ENCODE results near the gene AIRE. TPM values are rescaled to one million over a fixed set of nuclear protein-coding genes. Genes with fewer than 3 reads are reported as not detected.

Gene AIRE
- total RNA-seq, 1 experiment from 2014 or later, result 0.17 TPM

- H3K4me1 Mint-ChIP-seq, result peaks cover 10 to 18% of the 10 kb centered on the region in 2 experiments
- Histone ChIP-seq H4K91ac (ENCODE audit: insufficient read length, low read depth, low read length) (no peak overlapping the region), H3T11ph (ENCODE audit: low read length) (no peak overlapping the region), H3K4me1 (ENCODE audit: insufficient read depth, low read length) (no peaks in the 10 kb centered on the region; the same call in 1 of the 2 replicates), H2BK5ac (ENCODE audit: insufficient read length, low read length) (no peak overlapping the region), H3K23me2 (ENCODE audit: insufficient read length, low read depth, low read length, poor library complexity, severe bottlenecking) (peaks cover 5% of the 10 kb centered on the region), H2BK15ac (ENCODE audit: low read depth, low read length) (no peak overlapping the region), H4K8ac (replicated peaks; ENCODE audit: insufficient read length, low read depth, low read length) (no peak overlapping the region), H2BK12ac (ENCODE audit: insufficient read length, low read depth, low read length) (no peak overlapping the region), H3K79me1 (ENCODE audit: insufficient read depth, low read depth, low read length, poor library complexity, severe bottlenecking) (no peaks in the 10 kb centered on the region), H3K4me2 (ENCODE audit: insufficient read depth, insufficient read length, low read length) (no peak overlapping the region), H2BK20ac (ENCODE audit: low read depth, low read length, poor library complexity, severe bottlenecking) (no peak overlapping the region), H3K4ac (ENCODE audit: low read depth, low read length) (no peak overlapping the region), H3K14ac (ENCODE audit: insufficient read depth, low read length) (no peak overlapping the region; the same call in 1 of the 2 replicates), H3K27ac (ENCODE audit: insufficient read length, low read depth, low read length) (no peak overlapping the region), H3K27me3 (ENCODE audit: insufficient read depth, low read length) (no peaks in the 10 kb centered on the region), H4K5ac (ENCODE audit: insufficient read length, low read depth, low read length) (no peak overlapping the region), H3K18ac (ENCODE audit: insufficient read length, low read depth, low read length) (no peak overlapping the region), H4K20me1 (ENCODE audit: control insufficient read depth, insufficient read depth, insufficient read length) (no peaks in the 10 kb centered on the region), H2BK120ac (ENCODE audit: low read depth, low read length, poor library complexity, severe bottlenecking) (no peak overlapping the region), H3K79me2 (ENCODE audit: insufficient read depth, low read length) (no peaks in the 10 kb centered on the region), H2AK5ac (ENCODE audit: insufficient read length, low read length) (no peak overlapping the region), H3K23ac (ENCODE audit: insufficient read length, low read depth, low read length) (no peak overlapping the region), H2AFZ (ENCODE audit: low read length) (no peak overlapping the region), H3K9ac (ENCODE audit: extremely low read depth, insufficient read length, low read length) (no peak overlapping the region), H3K56ac (ENCODE audit: insufficient read length, low read depth, low read length) (no peak overlapping the region), H3K9me3 (ENCODE audit: control insufficient read depth, low read depth, low read length) (no peaks in the 10 kb centered on the region)
- no peak overlapping the region for H3K27ac Mint-ChIP-seq
- DNase-seq, result peak; percentile 89
- H3K27me3 Mint-ChIP-seq (ENCODE audit: low read depth), result peaks cover 11% of the 10 kb centered on the region
- WGBS (ENCODE audit: extremely low coverage, insufficient read length, low lambda C conversion rate), result no CpG with 5 or more reads among the region's 22 CpGs
- peak; percentile 85 for TF ChIP-seq CTCF (conservative IDR thresholded peaks at IDR 0.05)
- H3K4me3 Mint-ChIP-seq, result peak overlapping the region in 1 of 2 experiments; percentile 57; a peak in 2 of 5 replicates
- H3K36me3 Mint-ChIP-seq (ENCODE audit: insufficient read depth in 1 of 3, low read depth in 3 of 3), result no peaks in the 10 kb centered on the region
- no peaks in the 10 kb centered on the region for H3K9me3 Mint-ChIP-seq
Measured at GRCh38 chr21:44297525-44298290, 12.0 kb downstream of the AIRE start.
